Bladder microvascular endothelial cell (primary cell): ENCODE measurements around the gene DNAJC21. TPM values are rescaled to one million over a fixed set of nuclear protein-coding genes. Genes with fewer than 3 reads are reported as not detected.

Experiments used
- total RNA-seq: library from RNA; depleted of rRNA; stranded (reverse); fragments of >200 nt; gene quantifications from 2 replicates; pipeline ENCODE4 v1.2.3, GENCODE V29; 2014

DNAJC21 gene
- 20.4 and 44.1 TPM in 2 replicates for total RNA-seq

GRCh38 chr5:34929134-34929719, at the start of gene DNAJC21:
Gene DNAJC21, plus strand, starts transcription at chr5:34929559. Its CDS starts 261 bp downstream, at chr5:34929820.

GRCh38 chr5:34915139-34915855, 14.1 kb upstream of the DNAJC21 start, which contains the start of the genes BRIX1 and RAD1:
Gene BRIX1, plus strand, starts transcription at chr5:34915711. Its CDS starts 28 bp downstream, at chr5:34915739.
Gene RAD1, minus strand, starts transcription at chr5:34915504. Its CDS starts 612 bp downstream, at chr5:34914892.

Other genes starting within 250 kb of the DNAJC21 start
- gene TTC23L, start 90.4 kb upstream of the DNAJC21 start, total RNA-seq, result not detected in 2 replicates
- 22.5 and 23.8 TPM in 2 replicates for gene RAD1, start 14.1 kb upstream of the DNAJC21 start, total RNA-seq
- 20.9 and 25.6 TPM in 2 replicates for gene BRIX1, start 13.8 kb upstream of the DNAJC21 start, total RNA-seq
- gene AGXT2, start 118.4 kb downstream of the DNAJC21 start, total RNA-seq, result not detected in 2 replicates